Measurements from ENCODE around the gene COX17. TPM values are rescaled to one million over a fixed set of nuclear protein-coding genes. Genes with fewer than 3 reads are reported as not detected.

COX17 gene
- total RNA-seq, 1 donor from 2014 or later = 35.4 TPM

DNA sequence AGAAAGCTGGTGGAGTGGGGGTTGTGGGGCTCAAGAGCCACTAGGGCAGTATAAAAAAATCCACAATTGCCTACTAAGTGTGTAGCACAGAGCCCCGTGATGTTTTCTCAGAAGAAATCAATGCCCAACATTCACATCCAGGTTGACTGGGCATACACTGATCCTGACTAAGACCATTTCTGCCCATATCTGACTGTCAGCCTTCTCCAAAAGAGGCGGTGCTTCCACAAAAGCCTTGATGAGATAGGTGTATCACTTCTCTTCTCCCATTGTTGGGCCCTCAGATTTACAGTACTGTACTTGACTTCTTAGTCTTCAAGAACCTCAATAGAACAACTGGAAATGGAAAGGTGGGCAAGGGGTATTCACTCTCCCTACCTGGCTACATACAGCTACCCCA, 18.2 kb downstream of the COX17 start:
- Mint-ChIP-seq H3K36me3 (ENCODE audit: insufficient read depth) (no peaks in the 10 kb centered on the region), H3K4me3 (ENCODE audit: low read depth) (no peak overlapping the region), H3K9me3 (ENCODE audit: low read depth) (no peaks in the 10 kb centered on the region), H3K27ac (no peak overlapping the region), H3K27me3 (no peaks in the 10 kb centered on the region), H3K4me1 (ENCODE audit: low read depth) (no peaks in the 10 kb centered on the region)
- DNase-seq (ENCODE audit: low spot score, unreplicated experiment) = no peak
- TF ChIP-seq CTCF (IDR thresholded peaks at IDR 0.05; ENCODE audit: unreplicated experiment) = no peak

- Mint-ChIP-seq H3K36me3 (ENCODE audit: insufficient read depth) (no peaks in the 10 kb centered on the region), H3K27ac (no peak overlapping the region), H3K4me1 (ENCODE audit: low read depth) (no peaks in the 10 kb centered on the region), H3K27me3 (no peaks in the 10 kb centered on the region), H3K9me3 (ENCODE audit: low read depth) (no peaks in the 10 kb centered on the region), H3K4me3 (ENCODE audit: low read depth) (no peak overlapping the region)
- TF ChIP-seq CTCF (IDR thresholded peaks at IDR 0.05; ENCODE audit: unreplicated experiment) = no peak
- no peak for DNase-seq (ENCODE audit: low spot score, unreplicated experiment)
Observed at GRCh38 chr3:119657887-119658702, 19.1 kb downstream of the COX17 start.

GRCh38 chr3:119653876-119654275, 23.3 kb downstream of the COX17 start:
- Mint-ChIP-seq H3K9me3 (ENCODE audit: low read depth) (no peaks in the 10 kb centered on the region), H3K27ac (no peak overlapping the region), H3K4me1 (ENCODE audit: low read depth) (peaks cover 3% of the 10 kb centered on the region), H3K36me3 (ENCODE audit: insufficient read depth) (no peaks in the 10 kb centered on the region), H3K4me3 (ENCODE audit: low read depth) (no peak overlapping the region), H3K27me3 (no peaks in the 10 kb centered on the region)
- DNase-seq (ENCODE audit: low spot score, unreplicated experiment) = no peak
- no peak for TF ChIP-seq CTCF (IDR thresholded peaks at IDR 0.05; ENCODE audit: unreplicated experiment)

DNA sequence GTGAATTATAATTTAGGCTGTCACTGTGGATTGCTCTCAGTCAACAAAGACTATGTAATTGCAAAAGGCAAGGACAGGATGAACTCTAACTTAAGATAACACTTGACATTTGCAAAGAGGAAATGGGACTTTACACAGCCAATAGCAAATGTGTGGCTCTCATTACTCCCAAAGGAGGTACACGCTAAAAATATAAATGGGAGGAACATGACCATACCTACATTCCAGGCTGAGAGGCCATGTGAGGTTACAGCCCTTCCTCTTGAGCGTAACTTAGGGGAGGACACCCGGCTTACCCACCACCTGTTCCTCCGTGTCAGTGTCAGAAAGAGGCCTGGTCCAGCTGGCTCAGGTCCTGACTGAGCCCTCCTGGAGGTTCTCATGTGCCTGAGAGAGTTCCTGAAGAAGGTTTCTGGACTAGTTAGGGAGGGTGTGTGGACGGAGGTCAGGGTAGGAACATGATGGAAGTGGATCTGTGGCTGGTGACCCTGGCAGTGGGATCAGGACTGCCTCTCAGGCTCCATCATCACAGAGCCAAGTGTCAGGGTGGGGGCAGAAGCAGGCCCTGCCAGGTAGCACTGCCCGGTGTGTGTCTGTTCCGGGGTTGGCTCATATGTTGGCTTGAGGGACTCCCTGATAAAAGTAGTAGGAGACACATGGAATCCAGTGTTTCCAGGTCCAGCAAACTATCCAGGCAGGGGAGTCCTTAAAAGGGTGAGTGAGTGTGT, 24.7 kb downstream of the COX17 start:
- no peaks in the 10 kb centered on the region for H3K27me3 Mint-ChIP-seq
- no peak overlapping the region for H3K27ac Mint-ChIP-seq
- no peak for TF ChIP-seq CTCF (IDR thresholded peaks at IDR 0.05; ENCODE audit: unreplicated experiment)
- H3K36me3 Mint-ChIP-seq (ENCODE audit: insufficient read depth) = no peaks in the 10 kb centered on the region
- no peaks in the 10 kb centered on the region for H3K9me3 Mint-ChIP-seq (ENCODE audit: low read depth)
- no peak for DNase-seq (ENCODE audit: low spot score, unreplicated experiment)
- peaks cover 3% of the 10 kb centered on the region for H3K4me1 Mint-ChIP-seq (ENCODE audit: low read depth)
- no peak overlapping the region for H3K4me3 Mint-ChIP-seq (ENCODE audit: low read depth)

- Mint-ChIP-seq H3K4me3 (ENCODE audit: low read depth) (no peak overlapping the region), H3K27me3 (no peaks in the 10 kb centered on the region), H3K9me3 (ENCODE audit: low read depth) (no peaks in the 10 kb centered on the region), H3K4me1 (ENCODE audit: low read depth) (peaks cover 3% of the 10 kb centered on the region), H3K36me3 (ENCODE audit: insufficient read depth) (peaks cover 4% of the 10 kb centered on the region), H3K27ac (no peak overlapping the region)
- no peak for DNase-seq (ENCODE audit: low spot score, unreplicated experiment)
- no peak for TF ChIP-seq CTCF (IDR thresholded peaks at IDR 0.05; ENCODE audit: unreplicated experiment)
Observed at GRCh38 chr3:119649761-119650160, 27.4 kb downstream of the COX17 start.
